A673 (cell line): ENCODE data around the gene MRPL20. TPM values are rescaled to one million over a fixed set of nuclear protein-coding genes. Genes with fewer than 3 reads are reported as not detected.
A peak's percentile ranks its signal among the peaks of the same experiment; 100 is the strongest.
"Not testable (repeated sequence)": the region's sequence is repeated elsewhere in the genome, so short reads cannot be mapped to it uniquely, and the experiment has no call there.

Source experiments
- Bru-seq: library from RNA; stranded (reverse); fragments of 400-500 nt; gene quantifications from one replicate; lab custom pipeline; 2021; lab: Mats Ljungman, UMichigan
- BruChase-seq, 2 experiments: library from RNA; stranded (reverse); fragments of 400-500 nt; gene quantifications; one replicate each; lab custom pipeline; 2021; lab: Mats Ljungman, UMichigan
- BruUV-seq: library from RNA; stranded (reverse); fragments of 400-500 nt; replicated peaks from 2 replicates; lab custom pipeline; 2021; lab: Mats Ljungman, UMichigan
- CTCF ChIA-PET: fragments of 300-600 bp; sonication (Branson Sonifier 250); formaldehyde crosslinking; loops from one replicate; lab custom pipeline; 2022; ENCODE audit warnings: antibody characterized with exemption; lab: Charles Lee
- POLR2A ChIA-PET: fragments of 300-600 bp; sonication (Branson Sonifier 250); formaldehyde crosslinking; loops from one replicate; lab custom pipeline; 2022; ENCODE audit warnings: antibody characterized with exemption; ENCODE audit not compliant: low non-redundant PET; lab: Charles Lee
- DNase-seq: peaks from one replicate; pipeline ENCODE4 v3.0.0-alpha.2; 2015; ENCODE audit warnings: low spot score
- H3K27ac ChIP-seq: fragments of 200-600 bp; sonication (generic); 2 replicates; pipeline ENCODE4 v1.5.1; 2016; ENCODE audit warnings: mixed run types, low read depth, mild to moderate bottlenecking, mixed read lengths, antibody characterized with exemption, low read length; ENCODE audit not compliant: poor library complexity, severe bottlenecking
- H3K27me3 ChIP-seq: fragments of 200-600 bp; sonication (generic); replicated peaks from 2 replicates; pipeline ENCODE4 v1.6.1; 2017; ENCODE audit warnings: mixed run types, low read depth, mild to moderate bottlenecking, mixed read lengths, antibody characterized with exemption, low read length; ENCODE audit not compliant: insufficient read depth, poor library complexity
- H3K36me3 ChIP-seq: fragments of 200-600 bp; sonication (generic); 2 replicates; pipeline ENCODE4 v1.6.1; 2016; ENCODE audit warnings: mixed run types, mild to moderate bottlenecking, mixed read lengths, antibody characterized with exemption, low read length; ENCODE audit not compliant: insufficient read depth, poor library complexity, severe bottlenecking
- H3K4me1 ChIP-seq: fragments of 200-600 bp; sonication (generic); 2 replicates; pipeline ENCODE4 v1.6.1; 2017; ENCODE audit warnings: mixed run types, mild to moderate bottlenecking, mixed read lengths, antibody characterized with exemption, low read length; ENCODE audit not compliant: insufficient read depth, poor library complexity, severe bottlenecking
- H3K4me3 ChIP-seq: fragments of 200-600 bp; sonication (generic); 2 replicates; pipeline ENCODE4 v1.5.1; 2016; ENCODE audit warnings: low read depth, mixed run types, mild to moderate bottlenecking, mixed read lengths, low read length; ENCODE audit not compliant: poor library complexity, severe bottlenecking
- H3K9me3 ChIP-seq: fragments of 200-600 bp; sonication (generic); 2 replicates; pipeline ENCODE4 v1.6.1; 2016; ENCODE audit warnings: mixed run types, low read depth, mild to moderate bottlenecking, mixed read lengths, antibody characterized with exemption, low read length; ENCODE audit not compliant: poor library complexity, severe bottlenecking
- EZH2 ChIP-seq: fragments of 200-600 bp; sonication (generic); IDR thresholded peaks from 2 replicates; pipeline ENCODE4 v1.6.1; 2017; ENCODE audit warnings: borderline replicate concordance, low read depth, mild to moderate bottlenecking, mixed read lengths, antibody characterized with exemption, low read length; ENCODE audit not compliant: poor library complexity, severe bottlenecking
- intact Hi-C: fragments of 100-400 bp; cut with micrococcal nuclease; formaldehyde crosslinking; loops from one replicate; pipeline ENCODE4 v1.10.0; 2022; ENCODE audit not compliant: unreplicated experiment
- long read RNA-seq: library from polyadenylated mRNA; stranded (forward); transcript quantifications from one replicate; pipeline ENCODE4 v2.0.0, GENCODE V29; 2022
- total RNA-seq: library from RNA; stranded (reverse); gene quantifications from 2 replicates; pipeline ENCODE4 v1.2.3, GENCODE V29; 2021
- TF ChIP-seq, protein P1 (sequence below): fragments of 300-800, 200-600 bp; sonication (generic); conservative IDR thresholded peaks from 2 replicates; pipeline ENCODE4 v1.5.1; 2017; ENCODE audit warnings: low read depth, mild to moderate bottlenecking, antibody characterized with exemption, low read length, moderate library complexity, mixed read lengths

The MRPL20 gene
- total RNA-seq: 137 and 151 TPM in 2 replicates
- percentile 86 among the genes with signal in this experiment for Bru-seq, nascent RNA
- BruChase-seq, experiment 1, labeled RNA remaining after a 2-hour chase: percentile 83 among the genes with signal in this experiment
- BruChase-seq, experiment 2, labeled RNA remaining after a 6-hour chase: percentile 92 among the genes with signal in this experiment
- long read RNA-seq, transcript MRPL20-201 (4 exons, 721 nt): major isoform, 80 of 93 reads
- long read RNA-seq, partial matches to known transcripts: 2 of 93 reads
- long read RNA-seq, other reads (novel, unspliced or antisense): 10 of 93 reads

- TF ChIP-seq, protein P1, sequence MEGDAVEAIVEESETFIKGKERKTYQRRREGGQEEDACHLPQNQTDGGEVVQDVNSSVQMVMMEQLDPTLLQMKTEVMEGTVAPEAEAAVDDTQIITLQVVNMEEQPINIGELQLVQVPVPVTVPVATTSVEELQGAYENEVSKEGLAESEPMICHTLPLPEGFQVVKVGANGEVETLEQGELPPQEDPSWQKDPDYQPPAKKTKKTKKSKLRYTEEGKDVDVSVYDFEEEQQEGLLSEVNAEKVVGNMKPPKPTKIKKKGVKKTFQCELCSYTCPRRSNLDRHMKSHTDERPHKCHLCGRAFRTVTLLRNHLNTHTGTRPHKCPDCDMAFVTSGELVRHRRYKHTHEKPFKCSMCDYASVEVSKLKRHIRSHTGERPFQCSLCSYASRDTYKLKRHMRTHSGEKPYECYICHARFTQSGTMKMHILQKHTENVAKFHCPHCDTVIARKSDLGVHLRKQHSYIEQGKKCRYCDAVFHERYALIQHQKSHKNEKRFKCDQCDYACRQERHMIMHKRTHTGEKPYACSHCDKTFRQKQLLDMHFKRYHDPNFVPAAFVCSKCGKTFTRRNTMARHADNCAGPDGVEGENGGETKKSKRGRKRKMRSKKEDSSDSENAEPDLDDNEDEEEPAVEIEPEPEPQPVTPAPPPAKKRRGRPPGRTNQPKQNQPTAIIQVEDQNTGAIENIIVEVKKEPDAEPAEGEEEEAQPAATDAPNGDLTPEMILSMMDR: no peak
- no peak for TF ChIP-seq EZH2
- Histone ChIP-seq H3K27ac (peak within 1 kb of the TSS; percentile 94), H3K4me1 (peaks cover 19% of the 10 kb centered on the region), H3K36me3 (peaks cover 36% of the 10 kb centered on the region), H3K4me3 (peak within 1 kb of the TSS; percentile 98), H3K27me3 (no peaks in the 10 kb centered on the region), H3K9me3 (no peaks in the 10 kb centered on the region)
- BruUV-seq: no TSS peak
- intact Hi-C loops: loop anchor here (1.0 kb wide), 1 partner anchor 32 kb away; the partner anchor contains the start of gene AURKAIP1
- DNase-seq: peak; percentile 96
- ChIA-PET CTCF (interaction anchor here (1.0 kb wide), 1 partner anchor 13 kb away, joined by 4 read pairs; no protein-coding TSS in a partner anchor), POLR2A (interaction anchor here (1.0 kb wide), 1 partner anchor 32 kb away, joined by 3 read pairs; the partner anchor contains the start of gene AURKAIP1)
These were observed at the start of gene MRPL20 for GRCh38 chr1:1406821-1407635. TSS of gene MRPL20 (minus strand) at chr1:1407293. CDS start at chr1:1407217, 76 bp downstream.

DNA sequence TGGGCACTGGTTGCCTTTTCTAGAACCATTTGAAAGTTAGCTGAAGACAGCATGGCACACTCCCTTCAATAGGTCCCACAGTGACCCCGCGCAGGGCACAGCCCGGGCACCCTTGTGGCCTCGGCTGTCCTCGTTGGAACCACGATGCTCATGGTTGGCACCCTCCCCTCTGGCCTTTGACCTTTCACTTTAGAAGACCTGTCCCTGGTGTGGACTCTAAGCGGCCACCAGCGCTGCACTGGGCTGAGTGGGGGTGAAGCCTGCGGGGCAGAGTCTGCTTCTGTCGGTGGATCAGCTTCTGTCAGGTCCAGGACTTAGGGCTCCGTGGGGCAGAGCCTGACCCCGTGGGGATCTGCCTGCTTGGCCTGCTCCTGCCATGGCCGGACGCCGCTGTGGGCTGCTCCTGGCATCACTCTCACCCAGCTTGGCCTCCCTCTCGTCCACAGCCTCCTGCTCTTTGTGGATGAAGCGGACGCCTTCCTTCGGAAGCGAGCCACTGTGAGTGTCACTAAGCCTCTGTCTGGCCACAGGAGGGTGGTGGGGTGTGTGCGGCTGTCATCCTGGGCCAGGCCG, 49.7 kb upstream of the MRPL20 start:
- H3K4me3 ChIP-seq, H3K9me3 ChIP-seq, H3K27ac ChIP-seq, BruUV-seq, POLR2A ChIA-PET, H3K27me3 ChIP-seq, H3K36me3 ChIP-seq, CTCF ChIA-PET, H3K4me1 ChIP-seq, DNase-seq: not testable (repeated sequence)
- intact Hi-C loops: loop anchor here (5.0 kb wide), 1 partner anchor 39 kb away; no protein-coding TSS in a partner anchor

- H3K27ac ChIP-seq, H3K9me3 ChIP-seq, H3K4me1 ChIP-seq, H3K36me3 ChIP-seq, CTCF ChIA-PET, BruUV-seq, H3K4me3 ChIP-seq, H3K27me3 ChIP-seq, DNase-seq, POLR2A ChIA-PET: not testable (repeated sequence)
- intact Hi-C loops: loop anchor here (5.0 kb wide), 1 partner anchor 39 kb away; no protein-coding TSS in a partner anchor
These were observed 48.8 kb upstream of the MRPL20 start for GRCh38 chr1:1455934-1456333.
